ENCODE results near the gene KRT84.

KRT84 gene

DNA sequence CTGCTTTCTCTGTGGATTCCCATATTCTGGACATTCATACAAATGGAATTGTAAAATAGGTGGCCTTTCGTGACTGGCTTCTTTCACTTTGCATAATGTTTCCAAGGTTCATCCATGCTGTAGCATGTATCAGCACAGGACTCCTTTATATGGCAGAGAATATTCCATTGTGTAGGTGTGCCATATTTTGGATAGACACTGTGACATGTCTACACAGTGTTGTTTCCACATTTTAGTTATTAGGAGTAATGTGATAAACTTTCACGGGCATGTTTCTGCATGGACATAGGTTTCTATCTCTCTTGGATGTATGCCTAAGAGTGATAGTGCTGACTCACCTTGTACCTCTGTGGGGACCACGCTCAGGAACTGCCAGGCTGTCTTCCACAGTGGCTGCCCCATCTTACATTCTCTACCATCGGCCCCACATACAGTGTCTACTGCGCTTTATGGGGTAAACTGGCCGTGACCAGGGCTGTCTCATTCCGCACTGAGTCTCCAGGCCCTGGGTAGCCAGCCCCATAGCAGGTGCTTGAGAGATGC is 7.1 kb upstream of the KRT84 start:
- TF ChIP-seq, protein P1, sequence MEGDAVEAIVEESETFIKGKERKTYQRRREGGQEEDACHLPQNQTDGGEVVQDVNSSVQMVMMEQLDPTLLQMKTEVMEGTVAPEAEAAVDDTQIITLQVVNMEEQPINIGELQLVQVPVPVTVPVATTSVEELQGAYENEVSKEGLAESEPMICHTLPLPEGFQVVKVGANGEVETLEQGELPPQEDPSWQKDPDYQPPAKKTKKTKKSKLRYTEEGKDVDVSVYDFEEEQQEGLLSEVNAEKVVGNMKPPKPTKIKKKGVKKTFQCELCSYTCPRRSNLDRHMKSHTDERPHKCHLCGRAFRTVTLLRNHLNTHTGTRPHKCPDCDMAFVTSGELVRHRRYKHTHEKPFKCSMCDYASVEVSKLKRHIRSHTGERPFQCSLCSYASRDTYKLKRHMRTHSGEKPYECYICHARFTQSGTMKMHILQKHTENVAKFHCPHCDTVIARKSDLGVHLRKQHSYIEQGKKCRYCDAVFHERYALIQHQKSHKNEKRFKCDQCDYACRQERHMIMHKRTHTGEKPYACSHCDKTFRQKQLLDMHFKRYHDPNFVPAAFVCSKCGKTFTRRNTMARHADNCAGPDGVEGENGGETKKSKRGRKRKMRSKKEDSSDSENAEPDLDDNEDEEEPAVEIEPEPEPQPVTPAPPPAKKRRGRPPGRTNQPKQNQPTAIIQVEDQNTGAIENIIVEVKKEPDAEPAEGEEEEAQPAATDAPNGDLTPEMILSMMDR (IDR thresholded peaks at IDR 0.05; ENCODE audit: insufficient read depth, missing control alignments): no peak
- FAIRE-seq (no peak), DNase-seq (ENCODE audit: insufficient read length, low spot score) (no peak)

GRCh38 chr12:52391618-52392002 is 6.2 kb upstream of the KRT84 start:
- no peak for FAIRE-seq
- DNase-seq (ENCODE audit: insufficient read length, low spot score): no peak
- TF ChIP-seq, protein P1 (IDR thresholded peaks at IDR 0.05; ENCODE audit: insufficient read depth, missing control alignments): no peak

DNA sequence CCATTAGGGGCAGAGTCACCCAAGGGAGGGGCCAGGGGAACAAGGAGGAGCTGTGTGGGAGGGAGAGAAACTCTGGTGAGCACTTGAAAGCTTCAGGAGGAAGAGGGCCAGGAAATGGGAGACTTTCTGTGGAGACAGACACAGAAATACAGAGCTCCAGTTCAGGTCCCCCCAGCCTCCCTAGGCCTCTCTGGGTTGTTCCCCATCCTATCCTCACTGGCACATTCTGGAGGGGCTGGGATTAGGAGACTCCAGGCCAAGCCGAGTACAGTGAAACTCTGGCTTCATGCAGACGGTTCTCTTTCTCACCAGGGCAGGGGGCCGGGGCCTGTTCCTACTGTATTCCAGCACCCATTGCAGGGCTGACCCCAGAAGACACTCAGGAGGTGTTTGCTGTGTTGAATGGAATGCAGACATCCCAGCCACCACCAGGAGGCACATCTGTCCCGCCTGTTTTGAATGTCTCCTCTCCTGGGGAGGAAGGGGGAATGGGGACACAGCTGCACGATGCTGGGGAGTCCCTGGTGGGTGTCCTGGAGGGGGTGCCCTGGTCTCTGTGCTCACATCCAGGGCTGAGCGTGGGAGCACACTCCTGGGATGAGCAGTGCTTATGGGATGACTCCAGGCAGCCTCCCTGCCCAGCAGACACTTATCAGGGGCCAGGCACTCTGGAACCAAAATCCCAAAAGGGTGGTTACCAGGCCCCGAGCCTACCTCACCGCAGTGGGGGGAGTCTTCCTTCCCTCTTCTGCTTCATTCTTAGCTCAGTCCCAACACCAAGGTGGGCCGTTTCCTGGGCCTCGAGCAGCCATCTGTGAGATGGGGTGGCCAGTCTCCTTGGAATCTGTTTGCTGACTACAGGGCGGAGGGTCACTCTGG is 5.5 kb upstream of the KRT84 start:
- no peak for FAIRE-seq
- TF ChIP-seq, protein P1 (IDR thresholded peaks at IDR 0.05; ENCODE audit: insufficient read depth, missing control alignments): peak; percentile 29
- no peak for DNase-seq (ENCODE audit: insufficient read length, low spot score)

- TF ChIP-seq, protein P1 (IDR thresholded peaks at IDR 0.05; ENCODE audit: insufficient read depth, missing control alignments): no peak
- DNase-seq (ENCODE audit: insufficient read length, low spot score) (no peak), FAIRE-seq (no peak)
Measured at GRCh38 chr12:52389313-52390207, 4.1 kb upstream of the KRT84 start.

- TF ChIP-seq, protein P1 (IDR thresholded peaks at IDR 0.05; ENCODE audit: insufficient read depth, missing control alignments): no peak
- FAIRE-seq (no peak), DNase-seq (ENCODE audit: insufficient read length, low spot score) (no peak)
Measured at GRCh38 chr12:52387859-52388258, 2.4 kb upstream of the KRT84 start.

- TF ChIP-seq, protein P1 (IDR thresholded peaks at IDR 0.05; ENCODE audit: insufficient read depth, missing control alignments): no peak
- FAIRE-seq: no peak
- DNase-seq (ENCODE audit: insufficient read length, low spot score): no peak
Measured at GRCh38 chr12:52383331-52383730, 2.1 kb downstream of the KRT84 start.
